Measurements from ENCODE around the gene ACTR6. TPM values are rescaled to one million over a fixed set of nuclear protein-coding genes. Genes with fewer than 3 reads are reported as not detected.
A peak's percentile ranks its signal among the peaks of the same experiment; 100 is the strongest.
"Not testable (repeated sequence)": the region's sequence is repeated elsewhere in the genome, so short reads cannot be mapped to it uniquely, and the experiment has no call there.

Gene ACTR6
- total RNA-seq, 1 experiment from 2014 or later = 57.4 TPM

GRCh38 chr12:100219328-100220109 is 18.9 kb downstream of the ACTR6 start:
- no peak for DNase-seq (ENCODE audit: low read depth)

- no peak for DNase-seq (ENCODE audit: low read depth)
Measured at GRCh38 chr12:100221523-100221922, 20.9 kb downstream of the ACTR6 start.

GRCh38 chr12:100222173-100222572 is 21.6 kb downstream of the ACTR6 start:
- DNase-seq (ENCODE audit: low read depth) = not testable (repeated sequence)

- no peak for DNase-seq (ENCODE audit: low read depth)
Measured at GRCh38 chr12:100225491-100225890, 24.9 kb downstream of the ACTR6 start.

GRCh38 chr12:100229036-100229635 is 28.5 kb downstream of the ACTR6 start:
- DNase-seq (ENCODE audit: low read depth) = peak; percentile 13

- DNase-seq (ENCODE audit: low read depth) = no peak
Measured at GRCh38 chr12:100229876-100230275, 29.3 kb downstream of the ACTR6 start.

GRCh38 chr12:100231873-100232272 is 31.3 kb downstream of the ACTR6 start:
- not testable (repeated sequence) for DNase-seq (ENCODE audit: low read depth)

GRCh38 chr12:100234166-100234565 is 33.6 kb downstream of the ACTR6 start:
- peak; percentile 5 for DNase-seq (ENCODE audit: low read depth)

GRCh38 chr12:100234591-100235304 is 34.1 kb downstream of the ACTR6 start:
- DNase-seq (ENCODE audit: low read depth) = peak; percentile 22

GRCh38 chr12:100238801-100239200 is 38.2 kb downstream of the ACTR6 start:
- no peak for DNase-seq (ENCODE audit: low read depth)

- no peak for DNase-seq (ENCODE audit: low read depth)
Measured at GRCh38 chr12:100239589-100239988, 39.0 kb downstream of the ACTR6 start.

GRCh38 chr12:100243137-100243536 is 42.5 kb downstream of the ACTR6 start:
- no peak for DNase-seq (ENCODE audit: low read depth)

GRCh38 chr12:100247765-100248164 is 47.1 kb downstream of the ACTR6 start:
- DNase-seq (ENCODE audit: low read depth) = no peak

GRCh38 chr12:100248886-100249285 is 48.3 kb downstream of the ACTR6 start:
- DNase-seq (ENCODE audit: low read depth) = no peak

GRCh38 chr12:100249941-100250340 is 49.3 kb downstream of the ACTR6 start:
- no peak for DNase-seq (ENCODE audit: low read depth)

- no peak for DNase-seq (ENCODE audit: low read depth)
Measured at GRCh38 chr12:100251917-100252316, 51.3 kb downstream of the ACTR6 start.

- DNase-seq (ENCODE audit: low read depth) = no peak
Measured at GRCh38 chr12:100253437-100253836, 52.8 kb downstream of the ACTR6 start.

GRCh38 chr12:100254876-100255275 is 54.3 kb downstream of the ACTR6 start:
- DNase-seq (ENCODE audit: low read depth) = no peak

- no peak for DNase-seq (ENCODE audit: low read depth)
Measured at GRCh38 chr12:100258127-100258526, 57.5 kb downstream of the ACTR6 start.

GRCh38 chr12:100263131-100263530 is 62.5 kb downstream of the ACTR6 start:
- no peak for DNase-seq (ENCODE audit: low read depth)

- not testable (repeated sequence) for DNase-seq (ENCODE audit: low read depth)
Measured at GRCh38 chr12:100265107-100265506, 64.5 kb downstream of the ACTR6 start.

GRCh38 chr12:100265732-100266584 is 65.3 kb downstream of the ACTR6 start:
- no peak for DNase-seq (ENCODE audit: low read depth)
